GM23248 (cell line): ENCODE data around the gene ST3GAL3.

ENCODE experiments used
- EZH2 ChIP-seq: fragments of 200-600 bp; sonication (generic); IDR thresholded peaks from 2 replicates; pipeline ENCODE4 v1.6.1; 2018; ENCODE audit warnings: antibody characterized with exemption, mild to moderate bottlenecking; ENCODE audit not compliant: insufficient read depth, poor library complexity, severe bottlenecking
- EZH2phosphoT487 ChIP-seq: fragments of 200-600 bp; sonication (generic); IDR thresholded peaks from 2 replicates; pipeline ENCODE4 v1.6.1; 2018; ENCODE audit warnings: antibody characterized with exemption, moderate library complexity, mild to moderate bottlenecking, low read depth; ENCODE audit not compliant: insufficient read depth

DNA sequence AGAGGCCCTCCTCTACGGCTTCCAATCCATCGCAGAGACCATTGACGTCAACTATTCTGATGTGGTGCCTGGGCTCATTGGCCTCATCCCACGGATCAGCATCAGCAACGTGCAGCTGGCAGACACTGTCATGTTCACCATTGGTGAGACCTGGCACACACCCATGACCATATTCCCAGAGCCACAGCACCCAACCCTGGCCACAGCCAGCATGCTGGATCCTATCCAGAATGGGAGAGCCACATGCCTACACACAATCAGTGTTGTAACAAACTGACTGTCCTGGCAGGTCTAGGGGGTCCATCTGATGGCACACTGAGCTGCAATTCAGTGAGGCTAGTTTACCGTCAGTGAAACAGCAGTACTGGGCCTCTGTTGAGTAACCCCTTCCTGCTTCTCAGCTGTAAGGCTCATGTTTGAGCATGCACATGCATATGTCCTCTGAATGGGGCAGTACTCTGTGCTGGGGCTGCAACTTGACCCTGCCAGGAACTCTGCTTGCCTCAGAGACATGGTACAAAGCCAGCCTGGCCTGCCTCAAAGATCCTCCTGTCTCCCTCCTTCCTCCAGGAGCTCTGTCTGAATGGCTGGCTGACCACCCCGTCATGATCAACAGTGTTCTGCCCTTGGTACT, 250.2 kb downstream of the ST3GAL3 start:
- no peak for TF ChIP-seq EZH2
- TF ChIP-seq EZH2phosphoT487, result no peak
